GDM1 (cell line): ENCODE results near the gene EVPLL.
"Not testable (repeated sequence)": the region's sequence is repeated elsewhere in the genome, so short reads cannot be mapped to it uniquely, and the experiment has no call there.

Source experiments
- DNase-seq: peaks from one replicate; lab custom pipeline; 2025; lab: John Stamatoyannopoulos, UW

The EVPLL gene

DNA sequence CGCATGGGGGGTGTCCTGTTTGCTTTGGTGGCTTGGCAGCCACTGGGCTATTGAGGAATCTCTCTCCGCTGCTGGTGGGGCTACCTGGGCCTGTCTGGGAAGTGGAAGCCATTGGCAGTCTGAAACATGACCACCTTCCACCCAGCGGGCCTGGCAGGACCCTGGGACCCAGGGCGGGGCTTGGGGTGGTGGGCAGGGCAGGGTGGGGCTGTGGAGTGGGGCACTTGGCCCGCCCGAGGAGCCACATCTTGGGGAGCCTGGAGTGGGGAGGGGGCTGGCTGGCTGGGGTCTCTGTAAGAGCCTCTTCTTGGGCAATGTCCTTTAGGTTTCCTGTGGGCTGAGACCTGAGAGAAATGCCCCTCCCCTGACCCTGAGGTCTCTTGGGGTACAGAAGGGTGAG is 48.0 kb downstream of the EVPLL start:
- not testable (repeated sequence) for DNase-seq

GRCh38 chr17:18426639-18427038 is 49.1 kb downstream of the EVPLL start:
- DNase-seq = not testable (repeated sequence)

DNA sequence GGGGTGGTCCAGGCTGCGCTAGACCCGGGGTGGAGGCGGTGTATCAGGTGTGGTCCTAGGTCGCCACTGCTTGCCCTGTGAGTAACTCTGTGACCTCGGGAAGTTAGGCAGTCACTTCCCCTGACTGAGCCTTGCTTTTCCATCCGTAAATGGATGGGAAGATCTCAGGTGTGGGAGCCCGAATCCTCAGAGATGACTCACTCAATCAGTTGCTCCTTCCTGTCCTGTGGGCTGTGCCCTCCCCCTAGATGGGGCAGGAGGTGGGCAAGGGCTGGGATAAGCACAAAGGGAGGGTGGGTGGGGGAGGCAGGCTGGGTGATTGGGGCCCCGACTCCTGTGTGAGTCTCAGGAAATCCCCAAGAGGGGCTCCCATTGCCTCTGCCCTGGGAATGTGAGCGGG is 54.6 kb downstream of the EVPLL start:
- not testable (repeated sequence) for DNase-seq
